ENCODE data around the gene STX19.

STX19 gene, protein sequence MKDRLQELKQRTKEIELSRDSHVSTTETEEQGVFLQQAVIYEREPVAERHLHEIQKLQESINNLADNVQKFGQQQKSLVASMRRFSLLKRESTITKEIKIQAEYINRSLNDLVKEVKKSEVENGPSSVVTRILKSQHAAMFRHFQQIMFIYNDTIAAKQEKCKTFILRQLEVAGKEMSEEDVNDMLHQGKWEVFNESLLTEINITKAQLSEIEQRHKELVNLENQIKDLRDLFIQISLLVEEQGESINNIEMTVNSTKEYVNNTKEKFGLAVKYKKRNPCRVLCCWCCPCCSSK

DNA sequence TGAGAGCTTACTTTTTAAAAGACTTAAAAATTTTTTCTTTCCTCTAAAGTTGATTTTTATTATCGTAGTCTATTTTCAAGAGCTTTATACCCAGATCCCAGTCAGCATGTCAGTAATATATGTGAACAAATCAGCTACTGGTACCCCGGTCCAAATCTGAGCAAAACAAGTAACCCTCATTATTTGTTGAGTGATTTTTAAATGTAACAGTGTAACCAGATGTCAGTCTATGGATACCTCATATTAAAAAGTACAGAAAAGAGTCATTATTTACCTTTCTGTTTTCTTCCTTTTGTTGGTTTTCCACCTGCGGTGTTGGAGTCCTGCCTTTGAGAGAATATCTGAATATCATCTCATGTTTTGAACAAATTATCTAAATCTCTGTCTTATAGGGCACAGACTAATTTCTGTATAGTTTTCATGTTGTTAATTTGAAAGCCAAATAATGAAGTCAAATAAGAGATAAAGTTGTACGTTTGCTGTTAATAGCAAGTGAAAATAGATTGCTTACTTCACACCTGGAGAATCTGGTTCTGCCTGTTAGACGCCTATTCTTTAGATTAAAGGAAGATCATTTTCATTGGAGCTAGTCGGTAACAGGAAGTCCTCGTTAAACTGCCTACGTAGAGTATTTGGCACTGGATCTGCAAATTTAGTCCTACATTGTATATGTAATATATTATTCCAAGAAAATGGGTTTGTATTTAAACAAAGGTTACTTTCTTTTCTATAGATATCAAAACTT, at the start of gene STX19:
TSS of gene STX19 (minus strand) at position 505 of the 745 bp plus-strand sequence. CDS start 13,328 bp downstream, outside the sequence.
- no peaks in the 10 kb centered on the region for H3K4me1 Mint-ChIP-seq (ENCODE audit: low read depth)
- no peaks in the 10 kb centered on the region for H3K27me3 Mint-ChIP-seq
- no peak within 1 kb of the TSS for H3K27ac Mint-ChIP-seq
- H3K36me3 Mint-ChIP-seq = peaks cover 7% of the 10 kb centered on the region
- H3K4me3 Mint-ChIP-seq = no peak within 1 kb of the TSS
- H3K9me3 Mint-ChIP-seq (ENCODE audit: low read depth) = no peaks in the 10 kb centered on the region

DNA sequence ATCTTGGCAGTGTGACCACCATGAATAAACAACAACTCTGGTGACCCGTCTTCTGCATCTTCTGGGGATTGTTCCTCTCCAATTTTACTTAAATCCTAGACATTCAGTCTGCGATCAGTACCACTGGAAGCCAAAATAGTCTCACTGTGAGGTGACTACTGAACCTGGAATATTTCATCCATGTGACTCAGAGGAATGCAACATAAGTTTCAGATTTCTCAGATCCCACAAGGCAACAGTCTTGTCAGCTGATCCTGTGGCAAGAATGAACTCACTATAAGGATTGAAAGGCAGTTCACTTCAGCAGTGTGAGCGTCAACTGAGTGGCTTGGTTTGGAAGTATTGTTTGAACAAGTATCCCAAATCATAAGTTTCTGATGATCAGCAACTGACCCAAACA, 47.7 kb upstream of the STX19 start:
- Mint-ChIP-seq H3K4me1 (ENCODE audit: low read depth) (peaks cover 65% of the 10 kb centered on the region), H3K27me3 (no peaks in the 10 kb centered on the region), H3K36me3 (peaks cover 21% of the 10 kb centered on the region), H3K9me3 (ENCODE audit: low read depth) (no peaks in the 10 kb centered on the region), H3K4me3 (no peak overlapping the region), H3K27ac (no peak overlapping the region)

DNA sequence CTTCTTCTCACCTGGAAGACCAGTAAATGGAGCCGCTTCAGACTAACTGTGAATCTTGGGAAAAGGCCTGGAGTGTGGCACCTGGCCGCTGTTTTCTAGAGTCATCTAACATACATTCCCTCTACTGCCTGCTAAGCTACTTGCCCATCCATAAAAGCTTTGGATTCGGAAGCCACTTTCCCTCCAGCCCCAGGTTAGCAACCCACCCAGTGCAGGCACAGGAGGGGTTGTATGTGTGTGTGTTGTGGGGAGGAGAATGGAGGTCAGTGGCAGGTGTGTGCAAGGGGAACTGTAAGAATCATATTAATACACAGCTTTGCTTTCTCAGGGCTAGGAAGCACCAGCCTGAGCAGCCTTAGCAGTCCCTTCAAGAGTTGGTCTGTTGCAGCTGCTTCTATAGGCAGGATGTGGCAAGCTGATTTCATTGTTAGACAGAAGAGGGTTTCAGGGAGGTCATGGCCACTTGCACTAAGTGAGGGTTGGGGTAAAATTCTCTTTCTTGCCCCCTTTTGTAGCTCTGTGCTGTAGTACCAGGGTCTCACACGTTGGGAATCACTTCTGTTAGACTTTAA, 43.4 kb upstream of the STX19 start:
- Mint-ChIP-seq H3K9me3 (ENCODE audit: low read depth) (peaks cover 5% of the 10 kb centered on the region), H3K4me1 (ENCODE audit: low read depth) (peaks cover 63% of the 10 kb centered on the region), H3K27ac (peak overlapping the region; percentile 41), H3K27me3 (no peaks in the 10 kb centered on the region), H3K4me3 (no peak overlapping the region), H3K36me3 (peaks cover 25% of the 10 kb centered on the region)

DNA sequence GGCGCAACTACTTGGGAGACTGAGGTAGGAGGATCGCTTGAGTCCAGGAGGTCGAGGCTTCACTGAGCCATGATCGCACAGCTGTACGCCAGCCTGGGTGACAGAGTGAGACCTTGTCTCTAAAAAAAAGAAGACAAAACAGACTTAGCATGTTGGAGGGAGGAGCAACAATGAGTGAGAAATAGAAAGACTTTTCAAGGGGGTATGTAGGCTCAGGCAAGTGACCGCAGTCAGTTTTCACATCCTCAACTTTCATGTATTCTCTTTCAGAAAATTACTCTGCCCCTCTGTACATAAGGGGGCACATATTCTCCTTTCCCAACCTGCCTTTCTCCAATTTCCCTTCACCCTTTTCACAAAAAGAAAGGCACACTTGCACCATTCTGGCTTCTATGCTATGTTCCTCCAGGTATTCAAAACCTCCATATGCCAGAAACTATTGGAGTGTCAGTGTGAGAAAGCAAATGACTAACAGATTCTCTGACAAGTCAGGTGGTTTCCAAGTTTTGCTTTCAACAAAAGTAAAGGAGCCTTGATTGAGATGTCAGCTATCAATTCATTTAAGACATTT, 42.0 kb upstream of the STX19 start:
- peaks cover 5% of the 10 kb centered on the region for H3K9me3 Mint-ChIP-seq (ENCODE audit: low read depth)
- no peak overlapping the region for H3K4me3 Mint-ChIP-seq
- H3K36me3 Mint-ChIP-seq = peaks cover 15% of the 10 kb centered on the region
- H3K27me3 Mint-ChIP-seq = no peaks in the 10 kb centered on the region
- H3K27ac Mint-ChIP-seq = no peak overlapping the region
- H3K4me1 Mint-ChIP-seq (ENCODE audit: low read depth) = peaks cover 75% of the 10 kb centered on the region

DNA sequence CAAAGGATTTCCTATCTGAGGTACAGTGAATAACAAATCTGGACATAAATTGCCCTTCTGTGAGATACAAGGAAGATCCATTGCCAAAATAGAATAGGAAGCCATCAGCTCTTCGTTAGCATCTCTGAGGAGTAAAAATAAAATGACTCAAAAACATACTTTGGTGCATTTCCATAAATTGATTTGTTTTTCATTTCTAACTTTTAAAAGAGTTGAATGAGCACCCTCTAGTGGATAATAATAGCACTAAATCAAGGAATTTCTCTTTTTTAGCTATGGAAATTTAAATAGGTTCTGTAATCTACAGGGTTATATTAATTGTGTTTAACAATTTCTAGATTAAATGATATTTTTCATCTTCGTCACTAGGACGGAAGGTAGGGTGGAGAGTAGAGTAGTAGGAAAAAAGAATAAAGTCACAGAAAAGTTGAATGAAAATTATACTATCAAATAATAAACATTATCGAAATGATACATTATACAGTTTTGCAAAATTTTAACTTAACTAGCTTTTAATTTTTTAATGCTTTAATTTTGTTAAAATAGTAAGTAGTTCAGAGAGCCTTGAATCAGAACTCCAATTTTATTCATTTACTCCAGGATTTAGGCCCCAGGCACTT, 40.9 kb upstream of the STX19 start:
- Mint-ChIP-seq H3K27me3 (no peaks in the 10 kb centered on the region), H3K4me1 (ENCODE audit: low read depth) (peaks cover 78% of the 10 kb centered on the region), H3K27ac (peak overlapping the region; percentile 31), H3K4me3 (no peak overlapping the region), H3K36me3 (peaks cover 15% of the 10 kb centered on the region), H3K9me3 (ENCODE audit: low read depth) (peaks cover 5% of the 10 kb centered on the region)

DNA sequence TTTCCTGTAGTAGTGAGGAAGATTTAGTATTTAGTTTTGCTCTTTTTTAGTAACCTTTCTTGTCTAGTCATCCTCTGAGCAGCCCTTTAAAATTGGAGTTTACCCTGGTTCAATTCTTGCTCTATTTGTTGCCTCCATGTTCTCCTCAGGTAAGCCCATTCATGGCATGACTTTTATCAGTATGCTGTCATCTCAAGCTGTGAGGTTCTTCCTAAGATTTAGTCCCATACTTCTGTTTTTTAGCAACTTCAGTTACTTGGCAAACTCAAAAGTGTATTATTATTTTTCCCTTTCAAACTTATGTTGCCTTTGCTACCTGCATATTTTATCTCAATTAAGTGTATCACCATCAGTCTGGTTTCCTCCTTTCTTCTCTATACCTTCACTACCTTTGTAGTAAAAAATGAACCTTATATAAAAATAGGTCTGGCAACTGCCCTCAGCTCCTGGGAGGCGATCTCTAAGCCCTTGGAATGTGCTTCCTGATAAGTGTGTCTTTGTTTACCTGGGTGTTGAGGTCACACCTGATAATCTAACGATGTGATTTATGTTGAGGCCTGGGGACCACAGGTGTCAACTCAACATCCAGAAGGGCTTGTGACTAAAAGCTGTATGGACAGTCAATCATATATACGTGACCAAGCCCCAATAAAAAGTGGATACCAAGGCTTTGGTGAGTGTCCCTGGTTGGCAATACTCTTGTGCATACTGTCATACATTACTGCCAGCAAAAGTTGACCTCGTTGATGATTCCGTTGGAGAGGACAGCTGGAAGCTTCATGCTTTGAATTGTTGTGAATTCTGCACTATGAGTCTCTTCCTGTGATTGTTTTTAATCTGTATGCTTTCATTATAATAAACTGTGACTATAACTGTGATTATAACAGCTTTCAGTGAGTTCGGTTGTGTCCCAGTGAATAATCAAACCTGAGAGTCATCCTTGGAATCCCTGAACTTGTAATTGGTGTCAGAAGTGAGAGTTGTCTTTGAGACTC, 38.4 kb upstream of the STX19 start:
- peaks cover 73% of the 10 kb centered on the region for H3K4me1 Mint-ChIP-seq (ENCODE audit: low read depth)
- H3K27me3 Mint-ChIP-seq = no peaks in the 10 kb centered on the region
- H3K9me3 Mint-ChIP-seq (ENCODE audit: low read depth) = peaks cover 5% of the 10 kb centered on the region
- peaks cover 10% of the 10 kb centered on the region for H3K36me3 Mint-ChIP-seq
- H3K27ac Mint-ChIP-seq = peak overlapping the region; percentile 62
- H3K4me3 Mint-ChIP-seq = peak overlapping the region; percentile 2

DNA sequence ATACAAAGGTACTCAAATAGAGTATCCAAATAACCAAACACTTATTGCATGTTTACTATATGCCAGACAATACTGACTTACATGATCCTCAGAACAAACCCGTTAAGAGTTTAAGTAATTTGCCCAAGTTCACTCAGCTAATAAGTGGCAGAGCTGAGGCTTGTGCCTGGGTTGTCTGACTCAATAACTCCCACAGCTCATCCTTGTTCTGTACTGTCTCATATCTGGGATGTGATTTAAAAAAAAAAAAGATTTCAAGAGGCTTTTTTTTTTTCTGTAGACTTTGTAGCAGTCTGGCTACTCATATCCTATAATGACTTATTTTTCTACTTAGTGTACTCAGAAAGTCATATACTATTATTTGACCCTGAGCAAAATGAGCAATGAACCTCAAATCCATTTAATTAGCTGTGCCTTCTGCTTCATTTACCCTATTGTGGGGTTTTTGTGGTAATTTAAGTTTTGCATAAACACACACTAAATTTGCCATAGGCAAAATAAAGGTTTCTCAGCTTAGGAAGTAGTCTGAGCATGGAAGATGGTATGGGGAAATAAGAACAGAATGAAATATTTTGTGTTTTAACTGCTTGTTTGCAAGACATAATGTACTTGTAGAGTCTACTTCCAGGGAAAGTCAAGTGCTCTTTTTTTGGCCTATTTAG, 37.6 kb upstream of the STX19 start:
- Mint-ChIP-seq H3K27me3 (no peaks in the 10 kb centered on the region), H3K27ac (no peak overlapping the region), H3K4me1 (ENCODE audit: low read depth) (peaks cover 66% of the 10 kb centered on the region), H3K36me3 (peaks cover 11% of the 10 kb centered on the region), H3K4me3 (no peak overlapping the region), H3K9me3 (ENCODE audit: low read depth) (peaks cover 5% of the 10 kb centered on the region)

DNA sequence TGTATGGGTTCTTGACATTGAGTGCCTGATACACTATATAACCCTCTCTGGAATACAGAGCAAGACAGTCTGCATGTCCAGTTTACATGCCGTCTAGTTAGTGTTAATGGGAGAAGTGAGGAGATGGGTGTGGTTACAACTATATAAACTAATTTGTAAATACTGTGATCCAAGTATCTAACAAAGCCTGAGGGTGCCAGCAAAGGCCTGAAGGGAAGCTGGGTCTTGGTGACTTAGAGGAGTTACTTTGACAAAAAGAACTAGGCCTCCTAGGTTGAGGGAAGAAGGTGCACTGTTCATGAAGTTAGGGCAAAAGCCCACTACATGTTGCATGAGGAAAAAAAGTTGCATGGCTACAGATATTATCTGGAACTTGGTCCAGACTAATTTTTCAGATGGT, 36.7 kb upstream of the STX19 start:
- H3K9me3 Mint-ChIP-seq (ENCODE audit: low read depth) = peaks cover 5% of the 10 kb centered on the region
- peaks cover 14% of the 10 kb centered on the region for H3K36me3 Mint-ChIP-seq
- peak overlapping the region; percentile 46 for H3K4me3 Mint-ChIP-seq
- no peaks in the 10 kb centered on the region for H3K27me3 Mint-ChIP-seq
- peaks cover 67% of the 10 kb centered on the region for H3K4me1 Mint-ChIP-seq (ENCODE audit: low read depth)
- no peak overlapping the region for H3K27ac Mint-ChIP-seq

DNA sequence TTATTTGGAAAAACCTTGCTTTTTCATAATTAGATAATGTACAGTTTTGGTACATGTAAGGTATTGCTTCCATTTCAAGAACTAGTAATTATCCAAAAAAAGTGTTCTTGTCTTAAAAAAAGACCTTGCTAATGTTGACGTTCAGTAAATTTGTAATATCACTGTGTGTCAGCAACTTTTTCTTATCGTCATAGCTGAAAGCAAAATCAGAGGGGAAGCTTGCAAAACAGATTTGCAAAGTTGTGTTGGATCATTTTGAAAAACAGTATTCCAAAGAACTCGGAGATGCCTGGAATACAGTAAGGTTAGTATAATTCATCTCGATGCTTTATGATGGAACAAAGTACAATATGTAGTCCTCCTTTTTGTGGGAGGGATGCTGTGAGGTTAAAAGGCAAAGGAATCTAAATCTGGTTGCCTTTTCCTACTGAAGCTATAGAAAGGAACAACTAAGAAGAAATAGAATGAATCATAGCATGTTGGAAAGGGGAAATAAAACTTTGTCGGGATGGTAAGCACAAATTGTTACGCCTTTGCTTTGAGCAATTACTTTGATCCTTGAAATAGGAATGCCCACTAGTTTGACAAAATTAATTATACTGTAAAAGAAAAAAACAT, 36.0 kb upstream of the STX19 start:
- H3K9me3 Mint-ChIP-seq (ENCODE audit: low read depth) = peaks cover 5% of the 10 kb centered on the region
- no peaks in the 10 kb centered on the region for H3K27me3 Mint-ChIP-seq
- peak overlapping the region; percentile 99 for H3K27ac Mint-ChIP-seq
- peaks cover 16% of the 10 kb centered on the region for H3K36me3 Mint-ChIP-seq
- peaks cover 64% of the 10 kb centered on the region for H3K4me1 Mint-ChIP-seq (ENCODE audit: low read depth)
- peak overlapping the region; percentile 97 for H3K4me3 Mint-ChIP-seq

DNA sequence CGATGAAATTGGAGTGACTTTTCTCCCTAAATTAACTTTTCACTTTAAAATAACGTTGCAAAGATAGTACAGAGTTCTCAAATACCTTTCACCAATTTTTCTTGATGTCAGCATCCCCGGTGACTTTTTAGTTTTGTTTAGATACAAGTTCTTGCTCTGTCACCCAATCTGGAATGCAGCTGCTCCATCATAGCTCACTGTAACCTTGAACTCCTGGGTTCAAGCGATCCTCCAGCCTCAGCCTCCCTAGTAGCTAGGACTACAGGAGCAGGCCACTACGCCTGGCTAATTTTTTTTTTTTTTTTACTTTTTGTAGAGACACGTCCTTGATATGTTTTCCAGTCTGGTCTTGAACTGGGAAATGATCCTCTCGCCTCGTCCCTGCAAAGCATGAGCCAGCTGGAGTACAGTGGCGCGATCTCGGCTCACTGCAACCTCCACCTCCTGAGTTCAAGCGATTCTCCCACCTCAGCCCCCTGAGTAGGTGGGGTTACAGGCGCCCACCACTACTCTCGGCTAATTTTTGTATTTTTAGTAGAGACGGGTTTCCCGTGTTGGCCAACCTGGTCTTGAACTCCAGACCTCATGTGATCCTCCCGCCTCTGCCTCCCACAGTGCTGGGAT, 35.2 kb upstream of the STX19 start:
- H3K4me3 Mint-ChIP-seq = peak overlapping the region; percentile 97
- H3K4me1 Mint-ChIP-seq (ENCODE audit: low read depth) = peaks cover 57% of the 10 kb centered on the region
- no peaks in the 10 kb centered on the region for H3K27me3 Mint-ChIP-seq
- peaks cover 16% of the 10 kb centered on the region for H3K36me3 Mint-ChIP-seq
- peak overlapping the region; percentile 99 for H3K27ac Mint-ChIP-seq
- H3K9me3 Mint-ChIP-seq (ENCODE audit: low read depth) = peaks cover 5% of the 10 kb centered on the region

DNA sequence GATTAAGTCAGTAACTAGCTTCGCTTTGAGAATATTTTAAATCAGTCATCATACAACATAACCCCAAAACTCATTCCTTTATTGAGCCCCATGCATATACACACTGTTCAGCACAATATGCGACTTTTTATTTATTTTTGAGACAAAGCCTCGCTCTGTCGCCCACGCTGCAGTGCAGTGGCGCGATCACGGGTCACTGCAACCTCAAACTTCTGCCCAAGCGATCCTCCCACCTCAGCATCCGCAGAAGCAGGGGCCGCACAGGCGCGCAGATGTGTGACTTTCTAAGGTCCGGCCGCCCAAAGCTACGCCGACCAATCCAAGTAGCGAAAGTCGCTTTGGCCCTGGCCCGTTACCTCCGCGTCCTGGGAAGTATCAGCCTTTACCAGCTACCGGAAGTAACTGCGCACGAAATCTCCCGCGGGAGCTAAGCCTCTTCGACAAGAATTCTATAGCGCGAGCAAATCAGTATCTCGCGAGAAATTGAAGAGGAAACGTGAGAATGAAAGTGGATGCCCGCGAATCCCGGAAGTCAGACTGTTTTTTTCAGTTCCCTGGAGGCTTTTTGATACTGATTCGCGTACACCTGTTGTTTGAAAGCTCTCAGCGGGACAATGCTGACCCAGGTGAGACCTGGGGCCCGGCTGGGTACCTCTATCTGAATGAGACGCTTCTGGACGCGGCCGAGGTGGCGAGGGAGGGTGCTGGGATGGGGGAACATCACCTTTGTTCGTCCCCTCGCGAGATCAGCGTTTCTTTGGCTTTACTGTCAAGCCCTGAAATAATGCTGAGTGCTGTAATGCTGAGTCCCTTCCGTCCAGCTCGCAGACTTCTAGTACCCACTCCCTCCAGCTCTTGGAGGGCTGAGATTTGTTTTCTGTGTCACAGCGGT, 34.4 kb upstream of the STX19 start, which contains the start of the genes DHFR2 and NSUN3:
TSS of gene DHFR2 (minus strand) at position 404 of the 892 bp plus-strand sequence. CDS start 1,405 bp downstream, outside the sequence.
TSS of gene NSUN3 (plus strand) at position 549 of the 892 bp plus-strand sequence. CDS start at position 615, 66 bp downstream.
- Mint-ChIP-seq H3K4me3 (peak within 1 kb of the TSS; percentile 97), H3K4me1 (ENCODE audit: low read depth) (peaks cover 57% of the 10 kb centered on the region), H3K36me3 (peaks cover 16% of the 10 kb centered on the region), H3K27me3 (no peaks in the 10 kb centered on the region), H3K9me3 (ENCODE audit: low read depth) (peaks cover 5% of the 10 kb centered on the region), H3K27ac (peak within 1 kb of the TSS; percentile 99)

DNA sequence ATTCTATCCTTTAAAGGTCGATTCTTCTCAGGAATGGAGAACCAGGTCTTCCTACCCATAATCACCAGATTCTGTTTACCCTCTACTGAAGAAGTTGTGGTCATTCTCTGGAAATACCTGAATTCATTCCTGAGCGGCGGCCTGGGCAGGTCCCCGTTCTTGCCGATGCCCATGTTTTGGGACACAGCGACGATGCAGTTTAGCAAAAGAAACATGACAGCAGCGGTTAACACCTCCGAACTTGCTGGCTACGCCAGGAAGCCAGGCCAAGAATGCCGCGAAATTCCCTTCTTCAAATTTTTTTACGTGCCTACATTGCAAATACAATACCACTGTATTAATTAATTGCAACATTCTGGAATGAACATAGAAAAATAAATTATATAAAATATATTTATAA, 32.9 kb upstream of the STX19 start:
- Mint-ChIP-seq H3K4me1 (ENCODE audit: low read depth) (peaks cover 45% of the 10 kb centered on the region), H3K4me3 (no peak overlapping the region), H3K27me3 (no peaks in the 10 kb centered on the region), H3K9me3 (ENCODE audit: low read depth) (no peaks in the 10 kb centered on the region), H3K36me3 (peaks cover 10% of the 10 kb centered on the region), H3K27ac (no peak overlapping the region)
